RWPE2 (cell line): ENCODE results near the gene CEP41.
A peak's percentile ranks its signal among the peaks of the same experiment; 100 is the strongest.

Experiments used
- ATAC-seq: fragments of 200-7000 bp; cut with Tn5 transposase; 3 replicates; pipeline ENCODE4 v1.9.1; 2021; ENCODE audit warnings: low read depth
- DNase-seq: peaks from one replicate; pipeline ENCODE4 v3.0.0-alpha.2; 2020; ENCODE audit warnings: low spot score
- H3K27ac ChIP-seq: fragments of 450-650 bp; 2 replicates; pipeline ENCODE4 v1.5.1; 2017; ENCODE audit warnings: mild to moderate bottlenecking; ENCODE audit not compliant: poor library complexity, severe bottlenecking
- H3K27me3 ChIP-seq: fragments of 250-450 bp; sonication (Bioruptor Pico); 2 replicates; pipeline ENCODE4 v1.5.1; 2021; ENCODE audit warnings: mild to moderate bottlenecking, moderate library complexity; ENCODE audit not compliant: insufficient read depth, poor library complexity, severe bottlenecking
- H3K36me3 ChIP-seq: fragments of 250-450 bp; sonication (Bioruptor Pico); 2 replicates; pipeline ENCODE4 v1.5.1; 2020; ENCODE audit warnings: low read depth, mild to moderate bottlenecking, moderate library complexity
- H3K4me1 ChIP-seq: fragments of 250-450 bp; sonication (Bioruptor Pico); 2 replicates; pipeline ENCODE4 v1.5.1; 2021; ENCODE audit warnings: mild to moderate bottlenecking, moderate library complexity; ENCODE audit not compliant: insufficient read depth, poor library complexity, severe bottlenecking
- H3K4me3 ChIP-seq: fragments of 250-450 bp; sonication (Bioruptor Pico); 2 replicates; pipeline ENCODE4 v1.5.1; 2021; ENCODE audit warnings: mild to moderate bottlenecking, moderate library complexity; ENCODE audit not compliant: severe bottlenecking
- H3K9me3 ChIP-seq: fragments of 250-450 bp; sonication (Bioruptor Pico); 2 replicates; pipeline ENCODE4 v1.5.1; 2021; ENCODE audit warnings: mild to moderate bottlenecking, moderate library complexity; ENCODE audit not compliant: severe bottlenecking
- TF ChIP-seq, protein P1 (sequence below): fragments of 450-650 bp; IDR thresholded peaks from one replicate; pipeline ENCODE4 v1.5.1; 2017; ENCODE audit warnings: mild to moderate bottlenecking, moderate library complexity; ENCODE audit not compliant: poor library complexity, severe bottlenecking

CEP41 gene

DNA sequence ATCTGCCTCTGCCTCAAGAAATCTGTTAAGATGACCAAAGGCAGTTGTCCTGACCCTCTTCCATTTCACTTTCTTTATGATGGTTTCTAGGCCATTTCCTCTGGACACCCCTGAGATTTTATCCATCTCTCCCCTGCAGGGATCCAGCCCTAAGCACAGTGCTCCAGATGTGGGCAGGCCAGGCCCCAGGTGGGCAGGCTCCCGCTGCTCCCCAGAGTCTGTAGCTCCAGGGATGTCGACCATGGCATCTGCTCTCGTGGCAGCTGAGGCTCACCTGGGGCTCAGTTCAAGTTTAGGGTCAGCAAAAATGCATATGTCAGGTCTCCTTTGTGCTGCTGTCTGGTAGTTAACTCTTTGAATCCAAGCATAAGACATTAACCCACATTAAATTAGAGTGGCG, 11.8 kb downstream of the CEP41 start:
- TF ChIP-seq, protein P1, sequence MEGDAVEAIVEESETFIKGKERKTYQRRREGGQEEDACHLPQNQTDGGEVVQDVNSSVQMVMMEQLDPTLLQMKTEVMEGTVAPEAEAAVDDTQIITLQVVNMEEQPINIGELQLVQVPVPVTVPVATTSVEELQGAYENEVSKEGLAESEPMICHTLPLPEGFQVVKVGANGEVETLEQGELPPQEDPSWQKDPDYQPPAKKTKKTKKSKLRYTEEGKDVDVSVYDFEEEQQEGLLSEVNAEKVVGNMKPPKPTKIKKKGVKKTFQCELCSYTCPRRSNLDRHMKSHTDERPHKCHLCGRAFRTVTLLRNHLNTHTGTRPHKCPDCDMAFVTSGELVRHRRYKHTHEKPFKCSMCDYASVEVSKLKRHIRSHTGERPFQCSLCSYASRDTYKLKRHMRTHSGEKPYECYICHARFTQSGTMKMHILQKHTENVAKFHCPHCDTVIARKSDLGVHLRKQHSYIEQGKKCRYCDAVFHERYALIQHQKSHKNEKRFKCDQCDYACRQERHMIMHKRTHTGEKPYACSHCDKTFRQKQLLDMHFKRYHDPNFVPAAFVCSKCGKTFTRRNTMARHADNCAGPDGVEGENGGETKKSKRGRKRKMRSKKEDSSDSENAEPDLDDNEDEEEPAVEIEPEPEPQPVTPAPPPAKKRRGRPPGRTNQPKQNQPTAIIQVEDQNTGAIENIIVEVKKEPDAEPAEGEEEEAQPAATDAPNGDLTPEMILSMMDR: no peak
- no peak for ATAC-seq
- Histone ChIP-seq H3K4me1 (peaks cover 29% of the 10 kb centered on the region), H3K9me3 (no peaks in the 10 kb centered on the region), H3K4me3 (no peak overlapping the region), H3K27me3 (no peaks in the 10 kb centered on the region), H3K27ac (no peak overlapping the region), H3K36me3 (0 out of 2 replicates have a peak, but pooled peaks cover 5% of the 10 kb centered on the region)
- DNase-seq: no peak

DNA sequence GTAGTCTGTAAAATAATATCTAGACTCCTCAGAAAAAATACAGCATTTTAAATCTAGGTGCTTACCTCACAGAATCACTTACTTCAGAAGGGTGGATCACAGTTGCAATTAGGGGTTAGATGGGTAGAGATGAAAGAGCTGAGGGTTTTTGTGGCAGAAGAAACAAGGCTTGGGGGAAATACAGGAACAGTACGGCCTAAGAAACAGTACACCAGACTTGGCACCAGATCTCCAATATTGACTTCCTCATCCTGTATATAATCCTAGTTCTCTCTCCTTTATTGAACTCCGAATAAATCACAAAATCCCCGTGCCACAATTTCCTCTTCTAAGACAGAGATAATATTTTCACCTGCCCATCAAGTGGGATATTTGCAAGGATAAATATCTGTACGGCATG, 14.3 kb downstream of the CEP41 start:
- Histone ChIP-seq H3K27me3 (no peaks in the 10 kb centered on the region), H3K27ac (no peak overlapping the region), H3K9me3 (no peaks in the 10 kb centered on the region), H3K36me3 (peaks cover 5% of the 10 kb centered on the region; the same call in 1 of the 2 replicates), H3K4me1 (peaks cover 11% of the 10 kb centered on the region), H3K4me3 (no peak overlapping the region)
- ATAC-seq (no peak), DNase-seq (no peak)
- TF ChIP-seq, protein P1: no peak

DNA sequence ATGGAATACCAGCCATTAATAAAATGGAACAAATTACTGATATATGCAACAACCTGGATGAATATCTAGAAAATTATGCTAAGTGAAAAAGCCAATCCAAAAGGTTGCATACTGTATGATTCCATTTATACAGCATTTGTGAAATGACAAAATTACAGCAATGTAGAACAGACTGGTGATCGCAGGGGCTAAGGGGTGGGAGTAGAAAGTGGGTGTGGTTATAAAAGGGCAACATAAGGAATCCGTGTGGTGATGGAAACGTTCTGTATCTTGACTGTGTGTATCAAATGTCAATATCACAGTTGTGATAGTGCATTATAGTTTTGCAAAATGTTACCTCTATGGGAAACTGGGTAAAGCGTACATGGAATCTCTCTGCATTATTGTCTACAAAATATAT, 15.0 kb downstream of the CEP41 start:
- Histone ChIP-seq H3K4me3 (no peak overlapping the region), H3K9me3 (no peaks in the 10 kb centered on the region), H3K27me3 (no peaks in the 10 kb centered on the region), H3K4me1 (peaks cover 14% of the 10 kb centered on the region), H3K27ac (no peak overlapping the region), H3K36me3 (peaks cover 5% of the 10 kb centered on the region; the same call in 1 of the 2 replicates)
- no peak for ATAC-seq
- no peak for DNase-seq
- TF ChIP-seq, protein P1: no peak

DNA sequence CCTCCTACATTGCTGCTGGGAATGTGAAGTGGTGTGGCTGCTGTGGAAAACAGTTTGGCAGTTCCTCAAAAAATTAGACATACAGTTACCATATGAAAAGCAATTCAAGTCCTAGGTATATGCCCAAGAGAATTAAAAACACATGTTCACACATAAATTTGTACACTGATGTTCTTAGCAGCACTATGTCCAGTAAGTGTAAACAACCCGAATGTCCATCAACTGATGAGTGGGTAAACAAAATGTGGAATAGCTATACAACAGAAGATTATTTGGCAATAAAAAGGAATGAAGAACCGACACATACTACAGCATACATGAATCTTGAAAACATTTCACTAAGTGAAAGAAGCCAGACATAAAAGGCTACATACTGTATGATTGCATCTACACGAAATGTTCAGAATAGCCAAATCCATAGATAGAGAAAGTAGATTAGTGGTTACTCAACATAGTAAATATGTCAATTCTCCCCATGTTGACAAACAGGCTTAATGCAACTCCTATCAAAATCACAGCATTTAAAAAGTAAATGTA, 17.2 kb downstream of the CEP41 start:
- peaks cover 30% of the 10 kb centered on the region for H3K4me1 ChIP-seq
- TF ChIP-seq, protein P1: no peak

DNA sequence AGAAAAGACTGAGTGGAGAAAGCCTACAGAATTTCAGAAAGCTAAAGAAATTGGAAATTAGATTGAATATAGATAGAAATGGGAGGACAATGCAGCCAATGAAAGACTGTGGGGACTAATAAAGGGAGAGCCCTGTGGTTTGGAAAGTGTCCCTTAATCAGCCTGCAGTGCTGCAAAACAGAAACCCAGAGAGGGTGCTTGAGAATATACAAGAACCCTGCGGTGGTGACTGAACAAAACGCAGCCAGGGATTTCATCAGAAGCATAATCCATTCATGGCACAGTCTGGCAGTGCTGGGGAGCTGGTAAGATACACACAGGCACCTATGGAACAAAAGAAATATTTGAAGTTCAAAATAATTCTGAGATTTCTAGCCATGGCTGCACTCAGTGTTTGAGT, 19.1 kb downstream of the CEP41 start:
- Histone ChIP-seq H3K4me1 (peaks cover 41% of the 10 kb centered on the region), H3K27me3 (no peaks in the 10 kb centered on the region), H3K36me3 (no peaks in the 10 kb centered on the region; the same call in 1 of the 2 replicates), H3K4me3 (no peak overlapping the region), H3K9me3 (no peaks in the 10 kb centered on the region), H3K27ac (peak overlapping the region; percentile 83)
- TF ChIP-seq, protein P1: no peak
- ATAC-seq: no peak
- DNase-seq: no peak

More for the DNA sequence above, 17.2 kb downstream of the CEP41 start:
- no peak for DNase-seq
- no peak for ATAC-seq
- no peak overlapping the region for H3K27ac ChIP-seq
- no peaks in the 10 kb centered on the region for H3K9me3 ChIP-seq
- no peaks in the 10 kb centered on the region for H3K27me3 ChIP-seq
- H3K36me3 ChIP-seq: peaks cover 5% of the 10 kb centered on the region; the same call in 1 of the 2 replicates
- H3K4me3 ChIP-seq: no peak overlapping the region
